Measurements from ENCODE around the gene PTPRM.
A peak's percentile ranks its signal among the peaks of the same experiment; 100 is the strongest.
"Not testable (repeated sequence)": the region's sequence is repeated elsewhere in the genome, so short reads cannot be mapped to it uniquely, and the experiment has no call there.

The PTPRM gene

GRCh38 chr18:8446936-8447335 is 879.8 kb downstream of the PTPRM start:
- not testable (repeated sequence) for ATAC-seq

GRCh38 chr18:8448130-8448529 is 881.0 kb downstream of the PTPRM start:
- ATAC-seq = no peak
- no peak for TF ChIP-seq ZC3H10 (CRISPR knock-in tag; IDR thresholded peaks at IDR 0.05)

GRCh38 chr18:8450013-8450412 is 882.9 kb downstream of the PTPRM start:
- no peak for TF ChIP-seq ARNTL (CRISPR knock-in tag; IDR thresholded peaks at IDR 0.05; ENCODE audit: borderline replicate concordance, low read depth)
- TF ChIP-seq POU6F1 (CRISPR knock-in tag; IDR thresholded peaks at IDR 0.05; ENCODE audit: borderline replicate concordance, low read depth) = no peak
- TF ChIP-seq ZNF565 (CRISPR knock-in tag; conservative IDR thresholded peaks at IDR 0.05; ENCODE audit: low read depth) = no peak
- TF ChIP-seq SNAI2 (CRISPR knock-in tag; IDR thresholded peaks at IDR 0.05) = no peak
- TF ChIP-seq ZNF8 (CRISPR knock-in tag; IDR thresholded peaks at IDR 0.05) = no peak
- no peak for TF ChIP-seq PPARA (CRISPR knock-in tag; IDR thresholded peaks at IDR 0.05; ENCODE audit: borderline replicate concordance)
- ATAC-seq = peak; percentile 77

GRCh38 chr18:8450898-8451665 is 884.0 kb downstream of the PTPRM start:
- TF ChIP-seq CSDC2 (CRISPR knock-in tag; IDR thresholded peaks at IDR 0.05) (no peak), CSRNP3 (CRISPR knock-in tag; IDR thresholded peaks at IDR 0.05) (no peak), ESRRG (CRISPR knock-in tag; IDR thresholded peaks at IDR 0.05) (no peak), PATZ1 (CRISPR knock-in tag; IDR thresholded peaks at IDR 0.05; ENCODE audit: borderline replicate concordance) (no peak), TCF4 (CRISPR knock-in tag; IDR thresholded peaks at IDR 0.05; ENCODE audit: borderline replicate concordance) (no peak), ZNF565 (CRISPR knock-in tag; conservative IDR thresholded peaks at IDR 0.05; ENCODE audit: low read depth) (no peak), OSR1 (CRISPR knock-in tag; IDR thresholded peaks at IDR 0.05) (no peak), ARNTL (CRISPR knock-in tag; IDR thresholded peaks at IDR 0.05; ENCODE audit: borderline replicate concordance, low read depth) (no peak), ZFP30 (CRISPR knock-in tag; IDR thresholded peaks at IDR 0.05) (no peak), POU6F1 (CRISPR knock-in tag; IDR thresholded peaks at IDR 0.05; ENCODE audit: borderline replicate concordance, low read depth) (no peak), ZFP3 (CRISPR knock-in tag; IDR thresholded peaks at IDR 0.05) (no peak), BACH2 (CRISPR knock-in tag; IDR thresholded peaks at IDR 0.05; ENCODE audit: borderline replicate concordance) (no peak), TSHZ2 (CRISPR knock-in tag; IDR thresholded peaks at IDR 0.05) (no peak), SNAI2 (CRISPR knock-in tag; IDR thresholded peaks at IDR 0.05) (no peak), TOX (CRISPR knock-in tag; IDR thresholded peaks at IDR 0.05; ENCODE audit: borderline replicate concordance) (no peak), ISL1 (CRISPR knock-in tag; IDR thresholded peaks at IDR 0.05) (no peak), GLIS3 (CRISPR knock-in tag; IDR thresholded peaks at IDR 0.05) (no peak), CREB5 (CRISPR knock-in tag; IDR thresholded peaks at IDR 0.05; ENCODE audit: low read depth) (no peak)
- ATAC-seq = no peak

All from SK-N-SH treated with all-trans-retinoic acid at 6 μM for 48 hours (cell line).